Spleen (tissue), 11 donors: ENCODE data around the gene PKN3. TPM values are rescaled to one million over a fixed set of nuclear protein-coding genes. Genes with fewer than 3 reads are reported as not detected.

ENCODE experiments used
- DNase-seq: peaks from one replicate; pipeline ENCODE4 v3.0.0-alpha.2; 2020
- H3K27ac ChIP-seq, 8 donors: fragments of 200-600 bp; sonication (generic) in 7 of 8; 1 replicate in 4 of 8; 2 replicates in 4 of 8; pipeline versions ENCODE4 v1.5.0 to v1.8.0; 2016 to 2021; ENCODE audit warnings: inconsistent platforms in 4 of 8, mild to moderate bottlenecking in 4 of 8, moderate library complexity in 1 of 8
- H3K27me3 ChIP-seq, 7 donors: fragments of 200-600 bp; sonication (generic) in 6 of 7; replicated peaks in 1 of 7; 1 replicate in 4 of 7; 2 replicates in 3 of 7; pipeline versions ENCODE4 v1.5.0 to v1.8.0; 2016 to 2021; ENCODE audit warnings: inconsistent platforms in 3 of 7, mild to moderate bottlenecking in 1 of 7
- H3K36me3 ChIP-seq, 6 donors: fragments of 200-600 bp; sonication (generic) in 5 of 6; 1 replicate in 4 of 6; 2 replicates in 2 of 6; pipeline versions ENCODE4 v1.5.0 to v1.8.0; 2016 to 2021; ENCODE audit warnings: inconsistent platforms in 2 of 6
- H3K4me1 ChIP-seq, 6 donors: fragments of 200-600 bp; sonication (generic) in 5 of 6; 1 replicate in 3 of 6; 2 replicates in 3 of 6; pipeline versions ENCODE4 v1.5.0 to v1.8.0; 2016 to 2021; ENCODE audit warnings: inconsistent platforms in 3 of 6
- H3K4me3 ChIP-seq, 8 donors: fragments of 200-600 bp; sonication (generic) in 7 of 8; 1 replicate in 4 of 8; 2 replicates in 4 of 8; pipeline versions ENCODE4 v1.5.0 to v1.8.0; 2016 to 2021; ENCODE audit warnings: inconsistent platforms in 4 of 8, mild to moderate bottlenecking in 4 of 8, moderate library complexity in 2 of 8
- H3K9me3 ChIP-seq, 8 donors: fragments of 200-600 bp; sonication (generic) in 7 of 8; 1 replicate in 4 of 8; 2 replicates in 4 of 8; pipeline versions ENCODE4 v1.5.0 to v1.8.0; 2016 to 2021; ENCODE audit warnings: inconsistent platforms in 4 of 8
- POLR2A ChIP-seq, 3 donors: fragments of 450-650 bp; IDR thresholded peaks; one replicate each; pipeline ENCODE4 v1.5.1; 2017; ENCODE audit warnings: antibody characterized with exemption in 3 of 3, mild to moderate bottlenecking in 1 of 3
- POLR2AphosphoS5 ChIP-seq, 3 donors: sonication (generic); formaldehyde crosslinking; IDR thresholded peaks; one replicate each; pipeline ENCODE4 v1.5.1; 2017; ENCODE audit warnings: antibody characterized with exemption in 3 of 3
- WGBS, 5 donors: extraction: QIAGEN DNeasy Blood & Tissue Kit in 3 of 5; methylation state at CpG; one replicate each; pipeline versions ENCODE4 v1.1.5 to v1.1.7; 2013 to 2018; 5-methylcytosine and 5-hydroxymethylcytosine counted together
- intact Hi-C: fragments of 100-400 bp; cut with DNase I; formaldehyde crosslinking; loops from one replicate; pipeline ENCODE4 v1.15.0; 2023; ENCODE audit warnings: low total_unique reads
- polyA plus RNA-seq, 3 donors: library from polyadenylated mRNA; stranded (reverse); fragments of 200-250 nt; gene quantifications; one replicate each; pipeline ENCODE4 v1.2.1, GENCODE V29; 2013
- small RNA-seq, 4 donors: library from RNA; depleted of rRNA; stranded (forward); fragments of <200 nt; gene quantifications; one replicate each; pipeline ENCODE3, GENCODE V24; 2016
- total RNA-seq, 7 donors: library from RNA; depleted of rRNA in 3 of 7; stranded (reverse); fragments of >200 nt in 3 of 7; fragmentation: NEBNext Ultra II Directional in 4 of 7; extraction: Animal tissue kit (Norgen Biotek cat#: 25700) in 4 of 7; gene quantifications; one replicate each; pipeline versions ENCODE4 v1.1.0 to v1.2.1, GENCODE V29; 2016 to 2021
- TF ChIP-seq, protein P1 (sequence below), 11 experiments: fragments of 200-600 bp in 7 of 11; fragments of 450-650 bp in 4 of 11; sonication (generic) in 4 of 11; IDR thresholded peaks in 8 of 11; conservative IDR thresholded peaks in 3 of 11; 1 replicate in 7 of 11; 2 replicates in 4 of 11; pipeline versions ENCODE4 v1.4.0 to v1.8.0; 2016 to 2021; ENCODE audit warnings: antibody characterized with exemption in 11 of 11, inconsistent platforms in 4 of 11, mild to moderate bottlenecking in 1 of 11
- donor health status: healthy with polysubstance abuse.
- donor health status: DM: no; HTN: no; CAD: no; lungs with moderate emphysema.
- donor health status: DM: no; HTN: no; CAD: no.
- donor health status: Bipolar disorder and iron deficiency.
- donor health status: healthy.
- donor health status: DM: no; HTN: no; CAD: no.
- donor health status: DM: yes; HTN: yes; CAD: no.

Gene PKN3
- total and polyA plus RNA-seq, 10 donors: 4.1 to 18.5 (median 9.8) TPM

GRCh38 chr9:128762671-128763449 is 60.6 kb downstream of the PKN3 start:
- WGBS, 5 donors: 75 to 85% (median 81%) methylated on average over 8 to 9 of the region's 9 CpGs
- TF ChIP-seq, protein P1, sequence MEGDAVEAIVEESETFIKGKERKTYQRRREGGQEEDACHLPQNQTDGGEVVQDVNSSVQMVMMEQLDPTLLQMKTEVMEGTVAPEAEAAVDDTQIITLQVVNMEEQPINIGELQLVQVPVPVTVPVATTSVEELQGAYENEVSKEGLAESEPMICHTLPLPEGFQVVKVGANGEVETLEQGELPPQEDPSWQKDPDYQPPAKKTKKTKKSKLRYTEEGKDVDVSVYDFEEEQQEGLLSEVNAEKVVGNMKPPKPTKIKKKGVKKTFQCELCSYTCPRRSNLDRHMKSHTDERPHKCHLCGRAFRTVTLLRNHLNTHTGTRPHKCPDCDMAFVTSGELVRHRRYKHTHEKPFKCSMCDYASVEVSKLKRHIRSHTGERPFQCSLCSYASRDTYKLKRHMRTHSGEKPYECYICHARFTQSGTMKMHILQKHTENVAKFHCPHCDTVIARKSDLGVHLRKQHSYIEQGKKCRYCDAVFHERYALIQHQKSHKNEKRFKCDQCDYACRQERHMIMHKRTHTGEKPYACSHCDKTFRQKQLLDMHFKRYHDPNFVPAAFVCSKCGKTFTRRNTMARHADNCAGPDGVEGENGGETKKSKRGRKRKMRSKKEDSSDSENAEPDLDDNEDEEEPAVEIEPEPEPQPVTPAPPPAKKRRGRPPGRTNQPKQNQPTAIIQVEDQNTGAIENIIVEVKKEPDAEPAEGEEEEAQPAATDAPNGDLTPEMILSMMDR (IDR thresholded peaks at IDR 0.05 in 8 of 11, conservative IDR thresholded peaks at IDR 0.05 in 3 of 11): no peak
- no peak for TF ChIP-seq POLR2A (IDR thresholded peaks at IDR 0.05)
- TF ChIP-seq POLR2AphosphoS5 (IDR thresholded peaks at IDR 0.05): no peak
- intact Hi-C loops: no loop called here

DNA sequence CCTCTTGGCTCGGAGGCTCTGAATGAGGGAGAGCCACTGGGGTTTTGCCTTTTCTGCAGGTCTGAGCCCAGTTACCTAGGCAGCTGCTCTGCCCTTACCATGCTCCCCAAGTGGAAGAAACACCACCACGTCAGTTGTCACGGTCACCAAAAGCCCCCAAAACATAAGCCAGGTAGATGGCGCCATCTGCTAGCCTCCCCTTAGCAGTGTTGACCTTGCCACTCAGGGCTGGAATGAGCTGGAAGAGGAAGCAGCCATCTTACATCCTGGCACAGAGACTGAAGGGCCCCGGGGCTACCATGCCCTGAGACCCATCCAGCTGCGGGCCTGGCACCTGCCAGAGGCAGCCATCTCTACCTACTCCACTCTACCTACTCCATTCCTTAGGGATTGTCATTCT is 62.1 kb downstream of the PKN3 start:
- Histone ChIP-seq H3K9me3 (no peaks in the 10 kb centered on the region), H3K27me3 (no peaks in the 10 kb centered on the region), H3K4me3 (no peak overlapping the region), H3K27ac (no peak overlapping the region), H3K36me3 (peaks cover 0 to 39% (median 5%) of the 10 kb centered on the region in 6 donors), H3K4me1 (peaks cover 0 to 33% (median 4%) of the 10 kb centered on the region in 6 donors)
- intact Hi-C loops: no loop called here
- TF ChIP-seq, protein P1 (IDR thresholded peaks at IDR 0.05 in 8 of 11, conservative IDR thresholded peaks at IDR 0.05 in 3 of 11): no peak
- no peak for TF ChIP-seq POLR2AphosphoS5 (IDR thresholded peaks at IDR 0.05)
- no peak for TF ChIP-seq POLR2A (IDR thresholded peaks at IDR 0.05)
- DNase-seq: no peak
- WGBS, 5 donors: 69 to 85% (median 71%) methylated on average over 5 to 6 of the region's 6 CpGs

More at GRCh38 chr9:128762671-128763449, 60.6 kb downstream of the PKN3 start:
- H3K36me3 ChIP-seq: peaks cover 0 to 34% (median 3%) of the 10 kb centered on the region in 6 donors
- no peak overlapping the region for H3K27ac ChIP-seq
- peaks cover 0 to 18% (median 0%) of the 10 kb centered on the region in 6 donors for H3K4me1 ChIP-seq
- H3K27me3 ChIP-seq: no peaks in the 10 kb centered on the region
- H3K4me3 ChIP-seq: no peak overlapping the region
- no peak for DNase-seq
- no peaks in the 10 kb centered on the region for H3K9me3 ChIP-seq

- H3K27me3 ChIP-seq: no peaks in the 10 kb centered on the region
- no peaks in the 10 kb centered on the region for H3K9me3 ChIP-seq
- WGBS, 5 donors: 80 to 89% (median 84%) methylated on average over 3 of the region's 3 CpGs
- no peak for TF ChIP-seq POLR2AphosphoS5 (IDR thresholded peaks at IDR 0.05)
- intact Hi-C loops: no loop called here
- DNase-seq: no peak
- H3K4me1 ChIP-seq: peaks cover 4 to 44% (median 14%) of the 10 kb centered on the region in 6 donors
- no peak overlapping the region for H3K27ac ChIP-seq
- no peak overlapping the region for H3K4me3 ChIP-seq
- peaks cover 0 to 32% (median 5%) of the 10 kb centered on the region in 6 donors for H3K36me3 ChIP-seq
Observed at GRCh38 chr9:128765499-128765898, 63.2 kb downstream of the PKN3 start.

DNA sequence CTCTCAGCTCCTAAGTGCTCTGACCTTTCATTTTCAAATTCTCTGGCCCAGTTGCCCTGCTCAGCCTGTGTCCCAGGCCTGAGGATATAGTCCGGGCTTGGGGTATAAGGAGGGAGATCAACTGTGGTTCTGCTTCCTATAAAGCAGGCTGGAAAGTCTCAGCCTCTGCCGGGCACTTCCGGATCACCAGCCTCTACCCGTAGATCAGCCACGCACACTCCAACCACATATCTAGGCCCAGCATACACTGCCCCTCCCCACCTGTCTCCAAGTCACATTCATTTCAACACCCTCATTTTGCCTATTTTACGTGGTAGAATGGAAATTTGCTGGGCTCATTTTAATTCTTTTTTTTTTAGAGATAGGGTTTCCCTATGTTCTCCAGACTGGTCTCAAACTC is 66.3 kb downstream of the PKN3 start:
- intact Hi-C loops: no loop called here
- Histone ChIP-seq H3K4me1 (peaks cover 9 to 52% (median 29%) of the 10 kb centered on the region in 6 donors), H3K4me3 (no peak overlapping the region), H3K36me3 (peaks cover 0 to 25% (median 5%) of the 10 kb centered on the region in 6 donors), H3K9me3 (no peaks in the 10 kb centered on the region), H3K27ac (no peak overlapping the region), H3K27me3 (no peaks in the 10 kb centered on the region)
- TF ChIP-seq, protein P1 (IDR thresholded peaks at IDR 0.05 in 8 of 11, conservative IDR thresholded peaks at IDR 0.05 in 3 of 11): no peak
- TF ChIP-seq POLR2AphosphoS5 (IDR thresholded peaks at IDR 0.05) (no peak), POLR2A (IDR thresholded peaks at IDR 0.05) (no peak)
- no peak for DNase-seq
- WGBS, 5 donors: 80 to 93% (median 83%) methylated on average over 6 of the region's 6 CpGs

Small RNA genes lying within 50 kb of the gene (small RNA-seq; reads per million reads assigned to genes)
- 0 reads per million in 4 donors for gene RF00017
- gene RN7SL560P: 0 reads per million in 4 donors

Other genes with a start within 250 kb of the PKN3 start
- gene ODF2, start 246.5 kb upstream of the PKN3 start, total RNA-seq: 10 to 100 TPM; 25.4 to 37.5 (median 30.9) TPM
- 10 to 100 TPM; 13.4 to 16.5 (median 15.2) TPM for gene ODF2, start 246.5 kb upstream of the PKN3 start, polyA plus RNA-seq
- 10 to 100 TPM; 20.8 to 31.2 (median 25.8) TPM for gene GLE1, start 197.8 kb upstream of the PKN3 start, total RNA-seq
- 10 to 100 TPM; 14.3 to 15.1 (median 14.7) TPM for gene GLE1, start 197.8 kb upstream of the PKN3 start, polyA plus RNA-seq
- gene SPTAN1, start 149.9 kb upstream of the PKN3 start, total RNA-seq: 100 to 1,000 TPM; 228 to 386 (median 292) TPM
- gene SPTAN1, start 149.9 kb upstream of the PKN3 start, polyA plus RNA-seq: 100 to 1,000 TPM in 2 of 3 donors, 10 to 100 TPM in 1; 83.4 to 147 (median 118) TPM
- gene DYNC2I2, start 45.7 kb upstream of the PKN3 start, total RNA-seq: 10 to 100 TPM; 19.0 to 38.0 (median 25.8) TPM
- 10 to 100 TPM; 40.6 to 61.6 (median 53.8) TPM for gene DYNC2I2, start 45.7 kb upstream of the PKN3 start, polyA plus RNA-seq
- gene SET, start 13.3 kb upstream of the PKN3 start, total RNA-seq: 100 to 1,000 TPM; 140 to 251 (median 216) TPM
- 100 to 1,000 TPM; 127 to 159 (median 158) TPM for gene SET, start 13.3 kb upstream of the PKN3 start, polyA plus RNA-seq
- gene ZDHHC12, start 21.6 kb downstream of the PKN3 start, total RNA-seq: 10 to 100 TPM; 21.5 to 73.4 (median 24.4) TPM
- gene ZDHHC12, start 21.6 kb downstream of the PKN3 start, polyA plus RNA-seq: 10 to 100 TPM; 31.7 to 51.0 (median 41.5) TPM
- gene ZER1, start 69.4 kb downstream of the PKN3 start, total RNA-seq: 10 to 100 TPM; 27.8 to 65.5 (median 38.0) TPM
- 10 to 100 TPM; 10.5 to 17.1 (median 13.1) TPM for gene ZER1, start 69.4 kb downstream of the PKN3 start, polyA plus RNA-seq
- 10 to 100 TPM; 19.9 to 34.2 (median 27.7) TPM for gene TBC1D13, start 84.8 kb downstream of the PKN3 start, total RNA-seq
- gene TBC1D13, start 84.8 kb downstream of the PKN3 start, polyA plus RNA-seq: 10 to 100 TPM; 10.8 to 19.6 (median 16.8) TPM
- gene ENDOG, start 116.0 kb downstream of the PKN3 start, total RNA-seq: 10 to 100 TPM in 5 of 7 donors, 1 to 10 TPM in 2; 9.6 to 16.9 (median 12.9) TPM
- gene ENDOG, start 116.0 kb downstream of the PKN3 start, polyA plus RNA-seq: 10 to 100 TPM; 13.3 to 16.2 (median 15.4) TPM
- 10 to 100 TPM; 34.9 to 54.3 (median 40.3) TPM for gene SPOUT1, start 127.3 kb downstream of the PKN3 start, total RNA-seq
- 10 to 100 TPM; 31.9 to 53.5 (median 37.5) TPM for gene SPOUT1, start 127.3 kb downstream of the PKN3 start, polyA plus RNA-seq
- gene KYAT1, start 179.4 kb downstream of the PKN3 start, total RNA-seq: 1 to 10 TPM; 4.7 to 8.7 (median 6.4) TPM
- gene KYAT1, start 179.4 kb downstream of the PKN3 start, polyA plus RNA-seq: 10 to 100 TPM in 1 of 3 donors, 1 to 10 TPM in 2; 6.6 to 19.9 (median 7.9) TPM
- gene LRRC8A, start 179.6 kb downstream of the PKN3 start, total RNA-seq: 10 to 100 TPM; 22.8 to 59.0 (median 39.1) TPM
- gene LRRC8A, start 179.6 kb downstream of the PKN3 start, polyA plus RNA-seq: 10 to 100 TPM in 1 of 3 donors, 1 to 10 TPM in 2; 3.5 to 10.3 (median 5.8) TPM
- 10 to 100 TPM in 5 of 7 donors, 1 to 10 TPM in 2; 7.2 to 22.3 (median 10.9) TPM for gene PHYHD1, start 218.5 kb downstream of the PKN3 start, total RNA-seq
- 10 to 100 TPM; 12.0 to 13.2 (median 13.2) TPM for gene PHYHD1, start 218.5 kb downstream of the PKN3 start, polyA plus RNA-seq
- gene DOLK, start 245.1 kb downstream of the PKN3 start, total RNA-seq: 10 to 100 TPM in 5 of 7 donors, 1 to 10 TPM in 2; 8.0 to 16.3 (median 12.6) TPM
- 1 to 10 TPM; 5.3 to 8.4 (median 6.5) TPM for gene DOLK, start 245.1 kb downstream of the PKN3 start, polyA plus RNA-seq
- gene NUP188, start 245.2 kb downstream of the PKN3 start, total RNA-seq: 10 to 100 TPM; 44.2 to 72.5 (median 58.7) TPM
- 10 to 100 TPM; 11.0 to 16.4 (median 11.1) TPM for gene NUP188, start 245.2 kb downstream of the PKN3 start, polyA plus RNA-seq